NCI-H146 treated with DMSO at 0.1 percent for 48 hours (cell line): ENCODE results near the gene MISFA.
"Not testable (repeated sequence)": the region's sequence is repeated elsewhere in the genome, so short reads cannot be mapped to it uniquely, and the experiment has no call there.

ENCODE experiments used
- DNase-seq: peaks from one replicate; lab custom pipeline; 2025; ENCODE audit not compliant: unreplicated experiment; lab: John Stamatoyannopoulos, UW

The MISFA gene

DNA sequence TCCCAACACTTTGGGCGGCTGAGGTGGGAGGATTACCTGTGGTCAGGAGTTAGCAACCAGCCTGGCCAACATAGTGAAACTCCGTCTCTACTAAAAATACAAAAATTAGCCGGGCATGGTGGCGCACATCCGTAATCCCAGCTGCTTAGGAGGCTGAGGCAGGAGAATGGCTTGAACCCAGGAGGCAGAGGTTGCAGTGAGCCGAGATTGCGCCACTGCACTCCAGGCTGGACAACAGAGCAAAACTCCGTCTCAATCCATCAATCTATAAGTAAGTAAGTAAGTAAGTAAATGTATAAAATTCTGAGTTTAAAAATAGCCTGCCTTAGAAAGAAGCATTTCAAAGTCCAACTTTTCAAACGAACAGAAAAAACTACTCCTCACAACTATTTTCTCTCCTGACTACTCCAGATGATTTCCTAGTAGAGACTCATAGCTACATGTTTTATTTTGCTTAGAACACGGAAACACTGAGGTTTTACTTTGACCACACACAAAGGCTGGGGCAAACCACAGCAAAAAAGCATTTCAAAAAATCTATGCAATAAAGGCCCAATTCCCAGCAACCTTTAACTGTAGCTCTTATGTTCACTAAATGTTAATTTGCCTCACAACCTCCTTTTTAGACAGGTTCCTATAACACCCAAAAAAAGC, 18.2 kb downstream of the MISFA start:
- DNase-seq: no peak

DNA sequence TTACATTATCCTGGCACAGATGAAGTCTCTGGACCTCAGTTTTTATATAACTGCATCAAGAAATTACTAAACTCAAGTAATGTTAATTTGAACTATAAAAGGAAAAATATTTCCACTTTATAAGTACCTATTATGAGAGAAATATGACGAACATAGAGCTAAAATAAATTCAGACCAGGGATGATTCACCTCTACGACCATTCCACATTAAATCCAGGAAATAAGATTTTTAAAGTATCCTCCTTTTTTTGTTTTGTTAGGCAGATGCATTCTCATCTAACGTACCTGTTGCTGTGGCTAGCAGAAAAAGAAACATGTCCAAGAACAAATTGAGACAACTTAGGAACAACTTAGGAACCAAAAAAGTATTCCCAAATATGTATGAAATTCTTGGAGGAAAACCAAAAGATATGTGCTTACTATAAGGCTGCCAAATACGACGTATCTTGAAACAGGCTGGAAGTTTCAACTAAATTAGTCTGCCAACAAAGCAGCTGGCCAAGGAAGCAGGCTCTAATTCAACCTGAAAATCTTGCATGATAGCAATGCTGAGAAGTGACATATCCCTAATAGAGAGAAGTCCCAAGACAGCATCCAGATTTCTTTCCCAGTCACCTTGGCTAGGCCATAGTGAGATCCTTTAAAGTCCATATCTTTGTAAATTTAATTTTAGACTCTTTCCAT, 18.9 kb downstream of the MISFA start:
- DNase-seq: no peak

DNA sequence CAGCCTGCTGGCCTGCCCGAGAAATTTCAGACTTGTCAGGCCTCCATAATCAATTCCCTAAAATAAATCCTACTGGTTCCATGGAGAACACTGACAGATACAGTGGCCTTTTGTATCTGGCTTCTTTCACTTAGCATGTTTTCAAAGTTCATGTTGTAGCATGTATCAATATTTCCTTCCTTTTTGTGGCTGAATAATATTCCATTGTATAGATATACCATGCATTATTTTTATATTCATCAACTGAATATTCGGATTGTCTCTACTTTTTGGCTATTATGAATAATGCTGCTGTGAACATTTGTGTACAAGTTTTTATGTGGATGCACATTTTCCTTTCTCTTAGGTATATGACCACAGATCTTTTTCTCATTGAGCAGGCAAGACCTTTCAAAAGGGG, 24.1 kb downstream of the MISFA start:
- DNase-seq: no peak

DNA sequence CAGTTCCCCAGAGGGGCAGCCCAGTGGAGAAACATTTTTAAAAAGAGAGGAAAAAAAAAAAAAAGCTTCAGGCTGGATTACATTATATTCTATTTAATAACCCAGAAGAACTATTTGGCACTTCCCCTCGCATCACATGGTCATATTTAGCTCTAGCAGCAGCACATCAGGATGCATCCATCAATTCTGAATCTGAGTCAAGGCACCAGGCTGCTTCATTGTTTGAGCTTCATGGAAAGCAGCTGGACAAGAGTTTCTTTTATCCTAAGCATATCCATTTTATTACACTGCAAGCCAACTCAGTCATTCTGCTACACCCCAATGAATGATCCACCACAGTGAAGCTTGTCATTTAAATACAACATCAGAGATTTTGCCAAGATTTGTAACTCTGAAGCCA, 24.6 kb downstream of the MISFA start:
- no peak for DNase-seq

DNA sequence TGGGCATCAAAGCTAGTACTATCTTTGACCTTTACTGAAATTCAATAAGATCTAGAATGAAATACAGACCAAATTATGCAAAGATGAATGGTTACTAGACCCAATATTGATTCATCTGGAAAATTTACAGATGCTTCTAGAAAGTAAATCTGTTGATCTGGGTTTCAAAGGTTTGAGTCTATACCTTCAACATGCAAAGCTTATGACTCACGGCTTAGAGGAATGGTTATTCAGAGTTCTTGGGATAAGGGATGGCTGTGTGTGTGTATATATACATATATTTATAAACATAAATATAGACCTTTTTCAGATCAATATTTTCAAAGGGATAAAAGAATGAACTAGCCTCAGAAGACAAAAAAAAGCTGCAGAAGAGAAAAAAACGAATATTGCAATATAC, 33.3 kb downstream of the MISFA start:
- DNase-seq: no peak

DNA sequence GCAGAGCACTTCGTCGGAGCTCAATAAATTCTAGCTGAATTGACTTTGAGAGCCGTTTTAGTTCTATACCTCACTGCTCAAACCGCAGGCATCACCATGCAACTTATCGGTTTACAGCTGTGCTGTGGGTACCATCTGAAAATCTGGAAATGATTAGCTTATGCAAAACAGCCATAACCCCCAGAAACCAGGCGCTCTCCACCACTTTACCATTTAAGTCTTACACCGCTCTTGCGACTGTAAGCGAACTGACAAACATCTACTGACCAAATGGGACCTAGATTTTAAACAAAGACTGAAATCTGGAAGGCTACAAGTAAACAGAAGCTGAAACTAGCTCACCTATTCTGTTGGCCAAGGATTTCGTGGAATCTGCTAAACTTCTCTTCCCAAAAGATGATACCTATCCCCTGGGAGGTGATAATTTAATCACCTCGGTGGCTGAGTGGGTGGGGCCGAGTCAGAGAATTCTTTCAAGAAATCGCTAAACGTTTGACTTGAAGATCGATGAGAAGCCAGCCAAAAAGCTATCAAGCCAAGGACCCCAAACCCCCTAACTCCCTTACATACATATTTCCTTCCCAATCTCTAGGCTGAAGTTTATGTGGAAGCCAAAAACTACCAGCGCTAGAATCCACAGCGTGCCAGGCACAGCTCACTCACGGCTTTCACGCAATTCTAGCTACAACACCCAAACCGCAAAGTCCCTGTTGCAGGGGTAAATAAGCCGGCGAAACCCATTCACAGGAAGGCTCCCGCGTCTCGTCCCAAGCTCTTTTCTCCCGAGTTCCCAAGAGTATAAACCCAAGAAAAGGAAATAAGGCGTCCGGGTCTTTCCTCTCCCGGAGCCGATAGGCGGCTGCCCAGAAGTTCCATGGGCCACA, 33.9 kb downstream of the MISFA start:
- DNase-seq: no peak

DNA sequence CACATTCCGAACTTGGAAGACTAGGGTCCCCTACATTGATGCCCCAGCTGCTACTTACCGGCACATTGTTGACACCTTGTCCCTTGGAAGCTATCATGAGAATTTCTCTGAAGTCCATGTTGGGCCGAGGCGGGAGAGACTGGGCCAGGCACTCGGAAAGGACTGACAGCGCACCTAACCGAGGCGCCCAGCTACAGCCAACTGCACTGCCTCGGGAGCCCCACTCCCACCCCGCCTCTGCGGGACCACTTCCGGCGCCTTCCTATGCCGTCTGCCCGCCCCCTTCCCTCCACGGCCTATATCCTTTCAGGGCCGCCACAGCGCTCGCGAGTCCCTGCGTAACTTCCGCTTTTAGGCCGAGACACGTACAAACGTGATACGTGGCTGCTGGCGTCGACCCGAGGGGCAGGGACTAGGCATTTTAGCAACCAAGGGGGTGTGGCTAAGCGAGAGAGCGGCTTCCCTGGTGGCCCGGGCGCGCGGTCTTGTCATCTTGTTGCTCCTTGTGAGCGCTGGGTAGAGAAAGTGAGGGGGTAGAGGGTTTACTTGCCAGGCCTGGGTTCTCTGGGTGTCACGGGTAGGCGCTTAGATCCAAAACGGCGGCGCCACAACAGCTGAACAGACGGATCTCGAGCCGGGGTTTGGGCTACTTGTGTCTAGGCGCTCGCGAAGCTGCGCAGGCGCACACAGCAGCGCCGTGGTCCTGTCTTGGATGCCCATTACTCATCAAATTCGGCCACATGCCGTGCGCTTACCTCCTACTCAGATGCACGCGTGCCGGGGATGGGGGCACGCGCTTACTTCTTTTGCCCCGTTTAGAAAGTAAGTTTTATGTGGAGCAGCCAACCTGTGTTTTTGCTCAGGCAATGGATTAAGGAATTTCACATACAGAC, 34.8 kb downstream of the MISFA start, which contains the start of gene SPTY2D1:
Gene SPTY2D1 (minus strand): TSS at position 203 of the 893 bp plus-strand sequence. CDS start 85 bp downstream, at position 118.
- peak; percentile 96 for DNase-seq

DNA sequence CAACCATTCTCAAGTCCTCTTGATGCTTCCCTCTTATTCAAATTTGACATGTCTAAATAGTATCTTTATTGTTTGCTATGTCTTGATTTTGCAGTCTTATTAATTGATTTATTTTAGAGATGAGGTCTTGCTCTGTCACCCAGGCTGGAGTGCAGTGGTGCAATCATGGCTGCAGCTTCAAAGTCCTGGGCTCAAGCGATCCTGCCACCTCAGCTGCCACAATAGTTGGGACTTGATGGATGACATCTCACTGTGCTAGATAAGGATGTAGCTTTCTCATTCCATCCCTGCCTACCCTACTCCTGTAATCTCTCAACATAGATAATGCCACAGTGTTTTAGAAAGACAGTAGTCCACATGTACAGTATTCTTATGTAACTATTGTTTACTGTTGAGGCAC, 42.1 kb downstream of the MISFA start:
- no peak for DNase-seq

DNA sequence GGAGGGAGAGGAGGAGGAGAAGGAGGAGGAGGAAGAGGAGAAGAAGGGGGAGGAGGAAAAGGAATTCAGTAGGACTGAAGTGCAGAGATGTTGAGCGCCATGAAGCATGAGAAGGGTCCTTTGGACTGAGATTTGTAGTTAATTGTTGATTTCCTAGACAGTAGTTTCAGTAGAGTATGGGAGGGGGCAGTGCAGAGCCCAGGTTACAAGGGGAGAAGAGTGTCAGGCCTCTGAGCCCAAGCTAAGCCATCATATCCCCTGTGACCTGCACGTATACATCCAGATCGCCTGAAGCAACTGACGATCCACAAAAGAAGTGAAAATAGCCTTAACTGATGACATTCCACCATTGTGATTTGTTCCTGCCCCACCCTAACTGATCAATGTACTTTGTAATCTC, 43.4 kb downstream of the MISFA start:
- DNase-seq: not testable (repeated sequence)

DNA sequence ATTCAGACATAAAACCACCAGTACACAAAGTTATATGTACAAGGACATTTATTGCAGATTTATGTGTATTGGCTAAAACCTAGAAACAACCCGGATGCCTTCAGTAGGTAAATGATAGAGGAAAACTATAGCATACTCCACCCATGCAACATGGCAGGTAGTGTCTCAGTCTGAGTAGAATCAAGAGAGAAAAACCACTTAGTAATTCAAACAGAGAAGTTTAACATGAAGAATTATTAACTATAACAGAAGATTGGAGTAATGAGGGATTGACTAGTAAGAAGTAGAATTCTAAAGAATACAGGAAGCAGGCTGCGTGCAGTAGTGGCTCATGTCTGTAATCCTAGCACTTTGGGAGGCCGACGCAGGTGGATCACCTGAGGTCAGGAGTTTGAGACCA, 50.8 kb downstream of the MISFA start:
- no peak for DNase-seq

DNA sequence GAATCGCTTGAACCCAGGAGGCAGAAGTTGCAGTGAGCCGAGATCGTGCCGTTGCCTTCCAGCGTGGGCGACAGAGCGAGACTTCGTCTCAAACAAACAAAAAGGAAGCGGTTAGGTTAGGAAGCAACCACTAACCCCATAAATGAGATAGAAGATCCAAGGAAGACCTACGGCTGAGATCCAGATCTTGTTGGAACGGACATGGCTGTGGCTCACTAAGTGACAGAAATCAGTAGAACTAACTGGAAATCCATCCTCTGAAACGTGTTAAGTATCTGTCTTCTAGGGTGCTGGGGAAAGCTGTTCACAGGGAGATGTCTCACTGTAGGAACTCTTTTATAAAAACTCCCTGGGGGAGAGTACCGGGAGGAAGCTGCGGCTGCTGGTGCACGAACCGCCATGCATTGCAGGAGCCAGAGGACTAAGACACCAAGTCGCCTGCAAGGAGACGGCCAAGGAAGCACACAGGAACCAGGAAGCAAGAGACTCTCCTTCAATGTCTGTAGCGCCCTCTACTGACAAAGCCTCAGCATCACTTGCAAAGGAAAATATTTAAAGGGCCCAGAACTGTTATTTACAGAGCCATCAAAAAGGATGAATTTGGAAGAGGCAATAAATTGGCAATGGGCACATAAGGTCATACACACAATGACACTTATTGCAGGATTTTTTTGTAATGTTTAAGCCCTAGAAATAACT, 51.4 kb downstream of the MISFA start:
- peak; percentile 12 for DNase-seq
